ENCODE results near the gene ICE2.
A peak's percentile ranks its signal among the peaks of the same experiment; 100 is the strongest.

ICE2 gene, protein sequence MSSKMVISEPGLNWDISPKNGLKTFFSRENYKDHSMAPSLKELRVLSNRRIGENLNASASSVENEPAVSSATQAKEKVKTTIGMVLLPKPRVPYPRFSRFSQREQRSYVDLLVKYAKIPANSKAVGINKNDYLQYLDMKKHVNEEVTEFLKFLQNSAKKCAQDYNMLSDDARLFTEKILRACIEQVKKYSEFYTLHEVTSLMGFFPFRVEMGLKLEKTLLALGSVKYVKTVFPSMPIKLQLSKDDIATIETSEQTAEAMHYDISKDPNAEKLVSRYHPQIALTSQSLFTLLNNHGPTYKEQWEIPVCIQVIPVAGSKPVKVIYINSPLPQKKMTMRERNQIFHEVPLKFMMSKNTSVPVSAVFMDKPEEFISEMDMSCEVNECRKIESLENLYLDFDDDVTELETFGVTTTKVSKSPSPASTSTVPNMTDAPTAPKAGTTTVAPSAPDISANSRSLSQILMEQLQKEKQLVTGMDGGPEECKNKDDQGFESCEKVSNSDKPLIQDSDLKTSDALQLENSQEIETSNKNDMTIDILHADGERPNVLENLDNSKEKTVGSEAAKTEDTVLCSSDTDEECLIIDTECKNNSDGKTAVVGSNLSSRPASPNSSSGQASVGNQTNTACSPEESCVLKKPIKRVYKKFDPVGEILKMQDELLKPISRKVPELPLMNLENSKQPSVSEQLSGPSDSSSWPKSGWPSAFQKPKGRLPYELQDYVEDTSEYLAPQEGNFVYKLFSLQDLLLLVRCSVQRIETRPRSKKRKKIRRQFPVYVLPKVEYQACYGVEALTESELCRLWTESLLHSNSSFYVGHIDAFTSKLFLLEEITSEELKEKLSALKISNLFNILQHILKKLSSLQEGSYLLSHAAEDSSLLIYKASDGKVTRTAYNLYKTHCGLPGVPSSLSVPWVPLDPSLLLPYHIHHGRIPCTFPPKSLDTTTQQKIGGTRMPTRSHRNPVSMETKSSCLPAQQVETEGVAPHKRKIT

DNA sequence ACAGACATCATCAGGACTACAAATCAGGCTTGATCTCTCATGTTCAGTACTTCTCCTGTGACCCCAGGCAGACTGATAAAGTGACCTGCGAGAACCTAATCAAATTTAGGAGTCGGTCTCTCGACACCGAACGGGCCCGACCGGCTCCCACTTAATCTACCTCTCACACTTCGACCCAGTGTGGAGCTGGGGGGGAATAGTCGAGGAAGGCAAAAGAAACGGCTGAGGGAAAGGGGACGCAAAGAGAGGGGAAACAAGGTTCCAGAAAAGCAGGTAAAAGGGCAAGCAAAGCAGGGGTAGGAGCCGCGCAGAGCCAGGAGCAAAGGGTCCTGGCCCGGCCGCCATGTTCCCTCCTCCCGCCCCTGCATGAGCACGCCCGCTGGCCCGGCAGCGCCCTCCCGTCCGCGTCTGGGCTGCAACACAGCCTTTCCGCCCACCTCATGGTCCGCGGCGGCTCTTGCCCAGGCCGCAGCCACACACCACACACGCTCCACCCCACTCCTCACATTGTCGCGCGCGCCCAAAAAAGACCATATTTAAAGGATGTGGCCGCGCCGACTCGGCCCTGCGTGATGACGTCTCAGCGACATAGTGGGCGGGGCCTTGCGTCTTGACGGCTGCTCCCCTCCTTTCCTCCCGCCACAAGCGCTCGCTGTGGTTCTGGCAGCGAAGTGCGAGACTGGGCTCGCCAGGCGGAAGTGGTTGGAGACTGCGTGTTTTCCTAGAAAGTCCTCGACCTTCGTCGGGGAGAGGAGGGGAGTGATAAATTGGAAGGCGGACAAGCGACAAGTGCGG is at the start of gene ICE2:
TSS of gene ICE2 (minus strand) at position 577 of the 795 bp plus-strand sequence. CDS start 1,165 bp downstream, outside the sequence.
- peak; percentile 95 for DNase-seq

DNA sequence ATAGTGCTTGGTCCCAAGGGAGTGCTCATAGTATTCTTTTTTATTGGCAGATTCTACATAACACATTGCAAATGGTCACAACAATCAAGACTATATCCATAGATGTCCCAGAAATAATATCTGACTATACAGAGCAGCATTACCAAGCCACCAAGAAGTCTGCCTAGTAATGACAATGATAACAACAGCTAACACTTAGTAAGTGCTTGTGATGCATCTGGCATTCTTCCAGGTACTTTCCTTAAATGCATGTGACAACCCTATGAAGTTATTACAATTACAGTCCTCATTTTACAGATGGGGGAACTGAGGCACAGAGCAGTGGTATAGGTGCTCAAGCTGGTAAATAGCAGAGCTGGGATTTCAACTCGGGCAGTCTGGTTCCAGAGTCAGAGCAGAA is 49.6 kb upstream of the ICE2 start:
- DNase-seq: no peak

DNA sequence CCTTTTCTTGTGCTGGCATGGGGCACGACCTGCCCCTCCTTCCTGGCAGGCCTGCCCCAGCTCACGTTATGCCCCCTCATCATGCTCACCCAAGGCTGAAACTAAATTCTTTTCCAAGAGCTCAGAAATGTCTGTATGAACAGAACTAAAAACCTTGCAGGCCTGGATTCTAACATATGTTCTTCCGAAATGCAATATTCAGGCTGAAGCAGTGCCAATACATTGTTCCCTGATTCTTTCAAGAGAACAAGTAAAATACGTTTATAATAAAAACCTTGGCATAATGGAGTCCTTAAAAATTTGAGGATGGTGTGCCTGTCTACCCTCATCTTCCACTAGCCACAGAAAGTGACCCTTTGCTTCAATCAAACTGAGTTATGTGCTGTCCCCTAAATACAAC is 48.5 kb upstream of the ICE2 start:
- no peak for DNase-seq

DNA sequence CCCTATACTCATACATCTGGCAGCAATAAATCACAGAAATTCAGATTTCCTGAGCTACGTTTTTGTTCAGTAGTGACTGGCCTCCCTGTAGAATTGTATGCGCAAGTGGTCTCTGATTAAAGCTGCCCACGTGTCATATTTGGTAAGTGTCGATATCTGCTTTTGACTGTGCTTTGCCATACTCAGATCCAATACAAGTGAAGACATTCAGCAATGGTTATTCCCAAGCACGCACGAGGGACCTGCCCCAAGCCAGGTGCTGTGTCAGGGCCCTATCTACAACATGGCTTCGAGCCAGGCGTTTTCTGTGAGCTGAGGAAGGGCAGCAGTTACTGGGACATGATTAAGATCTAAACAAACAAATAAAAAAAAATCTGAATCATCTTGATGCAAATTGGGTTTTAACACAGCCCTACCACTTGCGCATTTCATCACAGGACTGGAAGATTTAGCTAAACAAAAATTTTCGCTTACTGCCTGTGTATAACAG is 47.2 kb upstream of the ICE2 start:
- DNase-seq: no peak

DNA sequence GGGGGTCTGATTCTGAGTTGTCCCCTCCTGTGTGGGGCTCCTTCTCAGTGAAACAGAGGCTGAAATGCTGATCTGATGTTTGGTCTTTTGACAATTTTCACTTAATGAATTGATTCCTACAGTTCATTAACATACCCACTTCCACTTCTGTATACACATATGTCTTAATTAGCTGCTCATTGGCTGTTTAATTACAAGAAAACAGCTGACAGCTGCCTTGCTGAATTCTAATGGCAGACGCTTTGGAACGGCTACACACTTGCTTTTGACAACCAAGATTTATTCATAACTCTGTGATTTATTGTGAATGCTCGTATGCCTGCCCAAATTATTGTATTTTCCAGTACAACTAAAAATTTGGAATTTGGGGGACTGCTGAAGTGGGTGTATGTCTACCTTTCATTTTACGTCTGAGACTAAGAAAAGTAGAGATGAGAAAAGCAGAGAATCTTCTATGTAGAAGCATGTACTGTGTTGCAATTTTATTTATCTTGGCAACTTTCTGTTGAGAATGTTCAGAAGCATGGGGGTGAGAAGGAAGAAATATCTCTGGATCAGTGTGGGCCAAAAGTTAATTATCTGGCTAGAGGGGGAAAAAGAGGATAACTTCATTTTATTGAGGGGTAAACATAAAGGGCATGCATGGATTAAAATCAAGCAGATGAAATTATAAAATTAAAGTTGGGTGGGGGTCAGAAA is 46.5 kb upstream of the ICE2 start:
- no peak for DNase-seq

DNA sequence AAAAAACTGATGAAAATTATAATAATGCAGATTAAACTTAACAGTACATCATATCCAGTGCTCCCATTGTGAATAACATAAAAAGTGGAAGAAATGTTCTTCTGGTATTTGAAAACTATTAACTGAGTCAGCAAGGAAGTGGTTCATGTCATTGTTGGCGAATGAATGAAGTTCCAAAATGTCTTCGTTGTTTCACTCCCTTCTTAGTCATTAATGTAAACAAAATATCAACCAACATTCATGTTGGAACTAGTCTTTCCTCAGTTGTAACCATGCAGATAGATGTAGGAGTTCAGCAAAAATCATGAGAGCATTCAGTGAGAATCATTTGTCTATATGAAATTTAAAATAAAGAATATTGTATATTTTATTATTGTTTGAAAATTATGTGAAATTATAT is 44.1 kb upstream of the ICE2 start:
- no peak for DNase-seq

DNA sequence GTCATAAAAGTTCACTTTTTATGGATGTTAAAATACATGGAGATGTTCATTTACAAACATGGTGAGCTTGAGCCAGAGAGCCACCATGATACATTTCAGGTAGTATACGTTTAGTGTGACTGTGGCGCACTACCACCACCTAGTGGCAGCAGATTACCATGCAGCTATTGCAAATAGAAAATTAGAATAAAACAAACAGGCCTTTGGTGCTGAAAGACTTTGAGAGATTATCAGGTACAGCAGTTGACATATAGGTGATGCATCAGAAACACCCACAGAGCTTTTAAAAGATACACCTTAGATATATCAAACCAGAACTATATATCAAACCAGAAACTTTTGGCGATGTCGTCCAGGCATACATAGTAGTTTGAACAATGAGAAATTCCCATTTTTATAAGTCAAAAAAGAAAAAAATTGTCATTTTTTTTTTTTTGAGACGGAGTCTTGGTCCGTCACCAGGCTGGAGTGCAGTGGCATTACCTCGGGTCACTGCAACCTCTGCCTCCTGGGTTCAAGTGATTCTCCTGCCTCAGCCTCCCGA is 42.0 kb upstream of the ICE2 start:
- DNase-seq: peak; percentile 76

DNA sequence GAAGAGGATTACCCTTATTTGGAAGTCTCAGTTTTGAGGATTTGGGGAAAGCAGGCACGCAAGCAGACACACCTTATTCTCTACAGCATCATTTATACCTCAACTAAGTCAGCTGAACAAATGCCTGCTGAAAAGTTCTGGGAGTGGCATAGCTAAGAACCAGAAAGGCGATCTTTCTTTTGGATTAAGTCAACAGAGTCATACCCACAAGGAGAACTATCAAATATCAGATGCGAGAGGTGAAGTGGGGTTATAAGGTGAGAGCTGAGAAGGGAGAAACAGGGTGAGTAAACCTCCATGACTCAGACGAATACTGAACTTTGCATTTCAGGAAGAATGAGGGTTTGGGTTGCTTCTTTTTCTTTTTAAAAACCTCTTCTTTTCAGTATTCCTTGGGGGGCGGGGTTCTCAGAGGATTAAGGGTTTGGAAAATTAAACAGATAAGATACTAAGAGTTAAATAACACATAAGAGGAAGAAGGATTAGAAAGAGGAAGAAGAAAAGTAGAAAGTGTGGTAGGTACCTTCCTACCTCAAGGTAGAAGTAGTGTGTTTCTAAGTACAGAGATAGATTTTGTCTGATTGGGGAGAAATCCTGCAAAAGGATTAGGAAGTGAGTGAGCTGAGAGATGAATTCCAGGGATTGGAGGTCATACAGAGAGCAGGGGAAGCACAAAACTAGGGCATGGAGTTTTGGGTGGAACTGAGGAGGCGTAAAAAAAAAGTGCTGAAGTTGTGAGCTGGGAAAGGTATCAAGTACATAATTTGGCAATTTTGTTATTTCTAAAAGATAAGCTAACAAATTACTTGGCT is 41.3 kb upstream of the ICE2 start:
- no peak for DNase-seq

DNA sequence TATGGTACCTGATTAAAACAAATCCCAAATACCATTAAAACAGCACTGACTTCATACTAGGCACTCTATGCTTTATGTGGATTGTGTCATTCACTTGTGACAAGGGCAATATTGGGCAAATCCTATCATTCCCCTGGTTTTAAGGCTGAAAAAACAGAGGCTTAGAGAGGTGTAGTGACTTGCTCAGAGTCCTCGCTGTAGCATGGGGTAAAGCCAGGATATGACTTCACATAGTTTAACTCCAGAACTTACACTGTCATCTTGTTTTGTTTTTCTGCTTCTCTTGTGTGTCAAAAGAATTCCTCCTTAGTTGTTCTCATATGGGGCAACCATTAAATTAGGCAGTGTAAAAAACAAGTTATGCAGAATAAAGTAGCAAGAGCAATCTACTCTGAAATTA is 40.3 kb upstream of the ICE2 start:
- DNase-seq: no peak

DNA sequence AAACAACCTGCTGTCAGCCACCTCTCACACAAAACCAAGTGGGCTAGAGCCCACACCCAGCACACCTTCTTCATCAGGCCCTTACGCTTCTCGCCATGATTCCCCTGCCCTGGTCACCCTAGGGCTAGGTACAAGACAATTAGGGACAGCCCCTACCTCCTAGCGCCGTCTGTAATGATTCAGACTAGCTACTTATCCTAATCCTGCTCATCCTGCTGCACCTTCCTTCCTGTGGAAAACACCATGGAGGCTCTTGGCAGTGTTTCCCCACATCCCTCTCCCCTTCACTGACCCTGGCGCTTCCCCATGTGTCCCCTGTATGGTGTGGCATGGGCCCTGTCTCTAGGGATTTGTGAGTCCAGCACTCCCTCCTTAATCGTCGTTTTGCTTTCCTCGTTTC is 39.6 kb upstream of the ICE2 start:
- DNase-seq: no peak

DNA sequence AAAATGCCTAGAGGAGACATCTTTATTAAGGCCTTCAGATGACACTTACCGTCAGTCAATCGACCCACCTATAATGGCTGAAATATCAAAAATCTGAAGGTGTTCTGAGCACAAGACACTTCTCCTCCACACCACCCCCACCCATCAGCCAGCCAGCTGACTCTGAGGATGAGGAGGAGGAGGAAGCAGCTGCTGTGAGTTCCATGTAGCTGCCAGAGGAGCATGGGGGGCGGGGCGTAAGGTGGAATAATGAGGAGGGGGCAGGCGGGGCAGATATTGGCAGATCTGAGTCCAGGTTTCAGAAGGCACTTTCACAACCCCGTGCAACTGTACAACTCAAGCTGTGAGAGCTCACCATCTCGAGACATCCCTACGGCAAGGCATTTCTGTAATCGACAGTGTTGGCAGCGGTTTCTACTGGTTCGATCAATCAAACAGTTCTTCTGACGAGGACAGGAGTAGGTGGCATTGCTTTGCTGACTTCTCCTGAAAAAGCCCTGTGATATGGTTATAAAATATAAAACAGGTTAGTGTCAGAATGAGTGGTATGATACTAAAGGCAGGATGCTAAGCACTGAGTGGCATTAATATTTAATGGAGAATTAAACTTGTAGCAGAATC is 35.4 kb upstream of the ICE2 start:
- no peak for DNase-seq

DNA sequence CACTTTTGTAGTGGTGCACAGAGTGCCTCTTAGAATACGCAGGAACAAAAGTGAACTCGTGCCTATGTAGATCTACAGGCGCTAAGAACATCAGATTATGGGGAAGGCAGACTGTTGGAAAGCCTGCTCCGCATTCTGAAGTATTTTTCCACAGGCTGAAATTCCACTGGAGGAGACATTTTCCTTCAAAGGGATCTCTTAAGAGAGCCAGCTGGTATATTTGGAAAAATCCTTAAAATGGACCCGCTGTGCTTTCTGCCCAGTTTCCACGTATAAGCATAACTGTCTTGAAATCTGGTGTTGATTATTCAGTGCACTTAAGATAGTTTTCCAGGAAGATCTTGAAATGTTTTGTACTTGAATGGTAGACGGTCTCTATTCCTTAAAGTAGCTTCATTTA is 34.7 kb upstream of the ICE2 start:
- DNase-seq: no peak

DNA sequence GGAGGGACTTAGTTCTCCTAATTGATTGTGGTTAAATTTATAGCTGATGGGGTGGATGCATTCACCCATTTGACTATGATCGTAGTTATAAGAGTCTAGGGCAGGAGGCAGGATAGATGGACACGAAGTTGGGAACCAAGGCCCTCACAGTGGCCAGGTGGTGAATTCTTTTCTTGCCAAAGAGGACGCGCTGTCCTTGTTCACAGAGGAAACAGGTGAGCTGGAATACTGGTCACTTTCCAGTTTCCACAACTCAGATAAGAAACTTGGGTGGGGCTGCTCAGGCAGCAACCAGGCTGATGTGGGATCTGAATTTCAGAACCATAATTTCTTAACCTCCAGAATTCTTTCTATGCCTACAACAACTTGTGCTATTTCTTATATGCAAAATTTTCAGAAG is 34.0 kb upstream of the ICE2 start:
- no peak for DNase-seq

DNA sequence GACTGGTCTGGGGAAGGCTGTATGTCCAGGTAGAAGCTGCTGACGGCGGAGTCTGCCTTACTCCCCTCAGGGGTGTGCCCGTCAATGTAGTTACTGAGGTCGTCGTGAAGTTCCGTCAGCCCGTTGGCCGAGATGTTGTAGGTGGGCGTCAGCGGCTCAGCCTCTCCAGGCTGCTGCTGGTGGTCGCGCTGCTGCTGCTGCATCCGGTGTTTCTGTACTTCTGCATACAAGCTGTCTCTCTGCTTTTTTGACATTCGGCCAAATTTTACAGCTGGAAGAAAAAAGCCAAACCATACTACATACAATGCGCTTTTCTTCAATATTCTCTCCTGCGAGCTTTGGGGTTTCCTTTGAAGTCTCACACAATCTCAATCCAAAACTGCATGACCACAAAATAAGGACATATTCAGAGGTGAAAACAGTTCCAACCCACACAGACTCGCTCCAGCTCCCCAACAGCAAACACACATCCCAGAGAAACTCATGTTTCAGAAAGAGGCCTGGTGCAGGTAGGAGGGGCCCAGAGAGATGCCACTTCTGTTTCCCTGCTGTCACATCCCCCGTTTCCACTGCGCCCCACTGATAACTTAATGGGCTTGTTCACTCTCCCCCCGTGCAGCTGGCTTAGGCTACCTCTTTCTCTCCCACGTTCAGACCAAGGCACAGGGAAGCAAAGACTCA is 32.5 kb upstream of the ICE2 start:
- DNase-seq: no peak

DNA sequence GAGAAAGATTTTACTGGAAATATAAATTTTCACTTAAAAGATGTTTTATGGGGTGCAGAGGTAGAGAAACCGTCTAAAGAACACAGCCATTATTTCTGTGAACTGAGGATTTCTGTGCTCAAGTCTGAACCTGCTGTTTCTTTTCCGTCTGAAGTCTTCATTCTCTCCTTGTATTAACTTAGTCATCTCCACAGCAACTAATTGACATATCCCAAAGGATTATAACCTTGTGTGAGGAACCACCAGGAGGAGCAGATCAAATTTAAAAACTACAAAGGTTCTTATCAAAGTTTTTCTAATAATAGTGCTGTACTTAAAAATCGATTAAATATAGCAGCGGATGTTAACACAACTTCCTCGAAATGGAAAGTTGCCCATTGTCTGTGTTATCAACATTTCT is 31.1 kb upstream of the ICE2 start:
- DNase-seq: no peak

DNA sequence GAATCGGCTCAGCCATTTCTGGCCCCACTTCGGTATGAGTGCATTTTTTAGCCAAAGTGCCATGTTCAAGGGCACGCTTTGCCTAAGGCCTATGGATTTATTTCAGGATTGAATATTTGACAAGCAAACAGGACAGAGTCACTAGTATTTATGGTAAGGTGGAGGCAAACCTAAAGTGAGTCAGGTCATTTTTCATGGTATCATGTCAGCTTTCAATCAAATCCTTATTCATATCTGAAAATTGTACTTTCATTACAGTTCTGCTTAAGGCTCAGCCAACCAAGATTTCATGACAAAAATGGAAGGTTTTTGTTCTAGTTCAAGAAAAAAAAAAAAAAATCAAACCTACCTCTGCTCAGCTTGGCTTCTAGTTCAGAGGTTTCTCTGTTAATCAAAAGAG is 30.5 kb upstream of the ICE2 start:
- DNase-seq: no peak

DNA sequence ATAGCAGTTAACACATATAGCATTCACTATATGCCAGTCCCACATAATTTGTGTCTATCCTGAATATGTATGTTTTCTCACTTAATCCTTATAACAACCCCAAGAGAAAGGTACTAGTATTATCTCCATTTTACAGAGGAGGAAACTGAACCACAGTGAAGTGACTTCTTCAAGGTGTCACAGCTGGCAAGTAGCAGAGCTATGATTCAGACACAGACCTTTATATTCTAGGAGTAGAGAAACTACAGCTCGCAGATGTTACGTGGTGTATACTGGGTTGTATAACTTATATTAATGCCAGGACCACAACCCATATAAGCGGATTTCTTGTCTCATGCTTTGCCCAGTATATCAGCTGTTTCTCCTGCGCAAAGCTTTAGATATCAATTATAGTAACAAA is 29.5 kb upstream of the ICE2 start:
- DNase-seq: no peak

DNA sequence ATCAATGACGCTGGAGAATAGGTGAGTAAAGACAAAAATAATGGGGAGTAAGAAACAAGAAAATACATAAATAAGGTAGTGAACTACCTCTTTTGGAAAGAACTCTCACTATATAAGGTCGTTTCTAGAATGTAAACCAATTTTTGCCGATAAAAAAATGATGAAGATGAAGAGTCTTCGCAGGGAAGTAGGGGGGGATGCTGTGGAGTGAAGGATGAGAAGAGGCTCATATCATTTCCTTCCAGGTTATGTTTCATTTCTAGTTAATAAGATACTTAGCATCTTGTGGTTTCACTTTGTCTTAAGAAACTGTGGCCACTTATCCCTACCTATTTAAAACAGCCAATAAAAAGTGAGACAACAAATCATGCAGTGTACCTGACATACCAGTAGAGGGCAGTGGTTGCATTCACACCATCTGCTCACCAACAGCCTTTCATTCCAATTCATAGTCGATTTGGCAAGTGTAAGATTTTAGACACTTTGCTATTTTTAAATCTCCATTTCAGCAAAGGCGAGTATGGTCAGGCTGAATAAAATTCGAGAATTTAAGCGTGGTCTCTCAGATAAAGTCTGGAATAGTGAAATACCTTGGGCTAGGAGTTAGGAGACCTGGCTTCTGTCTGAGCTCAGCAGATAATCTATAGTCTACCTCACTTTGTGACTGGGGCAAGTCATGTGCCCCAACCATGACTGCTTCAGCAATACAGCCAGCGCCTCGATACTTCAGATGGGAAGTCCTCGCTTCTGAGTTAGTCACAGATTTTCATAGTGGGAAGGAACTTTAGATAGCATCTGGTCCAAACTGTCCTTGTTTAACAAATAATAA is 28.9 kb upstream of the ICE2 start:
- DNase-seq: no peak

DNA sequence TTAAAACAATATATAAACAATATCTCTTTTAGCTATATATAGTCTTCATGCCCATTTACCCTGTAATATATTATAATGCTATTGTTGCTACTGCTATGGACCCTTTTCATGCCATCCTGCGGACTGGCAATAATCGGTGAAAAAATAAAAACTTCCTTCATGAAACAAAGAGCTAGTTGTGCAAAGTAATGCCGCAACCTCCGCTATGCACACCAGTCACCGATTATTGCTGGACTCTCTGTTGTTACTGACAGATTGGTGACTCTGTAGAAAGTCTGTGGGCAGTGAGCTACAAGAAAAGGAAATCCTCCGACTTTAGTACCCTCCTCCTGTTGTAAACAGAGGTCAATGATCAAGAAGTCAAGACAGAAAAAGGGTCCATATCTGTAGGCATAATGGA is 17.9 kb upstream of the ICE2 start:
- DNase-seq: no peak

Data from activated T-cell treated with anti-CD3 and anti-CD28 coated beads for 4 hours (primary cell).